NCI-H82 treated with DMSO at 0.1 percent for 48 hours (cell line): ENCODE data around the gene ADPRHL1.

Source experiments
- DNase-seq: peaks from one replicate; lab custom pipeline; 2025; ENCODE audit not compliant: unreplicated experiment; lab: John Stamatoyannopoulos, UW

The ADPRHL1 gene

DNA sequence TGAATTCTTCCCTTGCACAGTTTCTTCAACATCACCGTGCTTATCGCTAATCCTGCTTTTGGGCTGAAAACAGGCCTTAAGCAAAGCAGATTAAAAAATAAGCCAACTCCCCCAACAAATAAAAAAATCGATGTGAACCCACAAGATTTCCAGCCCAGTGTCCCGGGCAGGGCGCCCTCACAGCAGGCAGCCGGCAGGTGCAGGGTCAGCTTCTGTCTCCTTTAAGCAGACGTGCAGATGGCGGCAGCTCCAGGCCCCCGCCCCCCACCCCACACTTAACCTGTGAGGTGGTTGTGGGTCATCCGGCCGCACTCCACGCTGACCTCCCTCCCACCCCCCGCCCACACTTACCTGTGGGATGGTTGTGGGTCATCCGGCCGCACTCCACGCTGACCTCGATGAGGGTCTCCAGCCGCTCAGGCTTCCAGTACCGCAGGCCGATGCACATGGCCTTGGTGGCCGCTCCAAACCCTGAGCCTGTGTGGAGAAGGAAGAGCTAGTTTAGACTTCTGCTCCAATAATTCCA, 19.8 kb downstream of the ADPRHL1 start:
- DNase-seq, result no peak

DNA sequence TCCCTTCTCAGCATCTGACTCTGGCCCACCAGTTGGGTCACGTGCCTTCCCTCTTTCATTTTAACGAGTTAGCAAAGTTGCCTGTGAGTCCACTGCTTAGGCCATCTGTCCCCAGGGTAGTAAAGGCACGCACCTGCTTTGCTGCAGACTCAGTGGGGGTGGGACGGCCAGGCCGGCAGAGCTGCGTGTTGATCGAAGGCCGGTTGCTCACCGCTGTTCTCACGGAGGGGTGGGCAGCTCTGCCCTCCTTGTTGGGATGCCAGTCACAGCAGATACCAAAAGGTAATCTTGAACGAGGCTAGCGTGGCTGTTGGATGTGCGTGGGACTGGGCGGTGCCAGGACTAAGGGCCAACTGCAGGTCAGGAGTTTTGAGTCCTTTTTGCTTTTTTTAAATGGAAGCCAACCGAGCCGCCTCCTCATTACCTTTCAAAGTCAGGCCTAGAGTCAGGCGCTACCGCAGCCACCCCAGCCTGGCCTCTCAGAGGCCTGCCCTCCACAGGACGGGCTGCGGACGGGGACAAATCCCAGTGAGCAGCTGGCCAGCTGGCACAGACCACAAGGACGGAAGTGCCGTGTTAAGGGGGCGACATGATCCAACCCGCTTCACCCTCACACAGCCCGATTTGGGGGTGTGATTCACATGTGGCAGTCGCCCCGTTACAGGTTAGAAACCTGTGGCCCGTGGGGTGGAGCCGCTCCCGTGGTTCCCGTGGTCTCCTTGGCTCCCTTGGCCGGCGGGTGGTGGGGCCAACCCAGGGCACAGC, 20.6 kb downstream of the ADPRHL1 start:
- DNase-seq, result no peak

DNA sequence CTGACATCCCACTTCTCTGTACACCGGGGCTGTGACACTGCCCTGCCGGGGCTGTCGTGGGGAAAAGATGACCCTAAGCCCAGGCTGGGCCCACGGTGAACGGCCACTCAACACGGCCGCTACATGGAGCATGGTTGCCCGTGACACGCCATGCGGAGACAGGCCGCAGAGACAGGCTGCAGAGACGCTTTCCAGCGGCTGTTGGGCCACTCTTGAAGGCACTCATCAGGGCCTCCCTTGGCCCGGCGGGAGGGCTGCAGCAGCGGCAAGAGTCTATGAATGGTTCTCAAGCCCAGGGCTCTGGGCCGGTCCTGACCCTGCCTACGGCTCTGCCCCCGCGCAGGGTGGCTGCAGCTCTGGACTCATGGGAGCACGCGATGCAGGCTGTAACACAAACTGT, 22.1 kb downstream of the ADPRHL1 start:
- DNase-seq, result no peak

DNA sequence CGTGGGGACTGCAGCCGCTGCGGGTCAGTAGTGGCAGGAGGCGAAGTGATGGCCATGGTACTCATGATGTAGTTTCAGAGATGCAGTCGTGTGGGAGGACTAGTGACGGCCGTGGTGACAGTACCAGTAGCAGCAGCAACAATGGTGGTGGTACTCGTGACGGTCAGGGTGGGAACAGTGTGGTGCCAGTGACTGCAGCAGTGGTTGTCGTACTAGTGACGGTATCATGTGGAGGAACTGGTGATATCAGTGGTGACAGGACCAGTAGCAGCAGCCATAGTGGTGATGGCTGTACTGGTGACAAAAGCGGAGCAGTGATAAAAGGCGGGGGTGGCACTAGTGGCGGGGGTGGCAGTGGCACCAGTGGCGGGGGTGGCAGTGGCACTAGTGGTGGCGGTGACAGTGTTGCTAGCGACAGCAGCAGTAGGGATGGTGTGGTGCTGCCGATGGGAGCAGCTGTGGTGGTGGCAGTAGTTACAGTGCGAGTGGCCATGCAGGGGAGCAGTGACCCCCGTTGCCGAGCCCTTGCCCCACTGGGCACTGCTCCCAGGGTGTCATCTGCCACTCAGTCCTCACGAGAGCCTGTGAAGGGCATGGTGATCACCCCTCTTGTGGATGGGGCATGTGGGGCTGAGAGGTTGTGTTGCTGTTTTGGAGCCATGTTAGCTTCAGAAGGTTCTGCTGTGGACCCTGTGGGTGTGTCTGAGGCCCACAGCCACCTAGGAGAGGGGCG, 22.7 kb downstream of the ADPRHL1 start:
- DNase-seq, result no peak

DNA sequence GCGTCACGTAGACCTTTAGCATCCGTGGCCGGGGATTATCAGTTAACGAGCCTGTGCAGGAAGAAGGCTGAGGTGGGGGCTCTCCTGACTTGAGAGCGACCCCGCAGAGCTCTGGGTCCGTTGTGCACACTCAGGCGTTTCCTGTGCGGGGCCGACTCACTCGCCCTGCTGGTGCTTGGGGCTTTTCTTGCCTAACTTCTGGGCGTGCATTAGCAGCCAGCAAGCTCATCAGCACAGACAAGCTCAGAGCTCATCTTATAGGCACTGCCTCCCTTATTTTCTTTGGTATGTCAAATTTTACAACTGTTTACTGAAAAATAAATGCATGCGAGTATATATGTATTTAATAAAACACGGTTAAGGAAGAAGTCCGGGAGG, 23.7 kb downstream of the ADPRHL1 start:
- DNase-seq, result no peak

DNA sequence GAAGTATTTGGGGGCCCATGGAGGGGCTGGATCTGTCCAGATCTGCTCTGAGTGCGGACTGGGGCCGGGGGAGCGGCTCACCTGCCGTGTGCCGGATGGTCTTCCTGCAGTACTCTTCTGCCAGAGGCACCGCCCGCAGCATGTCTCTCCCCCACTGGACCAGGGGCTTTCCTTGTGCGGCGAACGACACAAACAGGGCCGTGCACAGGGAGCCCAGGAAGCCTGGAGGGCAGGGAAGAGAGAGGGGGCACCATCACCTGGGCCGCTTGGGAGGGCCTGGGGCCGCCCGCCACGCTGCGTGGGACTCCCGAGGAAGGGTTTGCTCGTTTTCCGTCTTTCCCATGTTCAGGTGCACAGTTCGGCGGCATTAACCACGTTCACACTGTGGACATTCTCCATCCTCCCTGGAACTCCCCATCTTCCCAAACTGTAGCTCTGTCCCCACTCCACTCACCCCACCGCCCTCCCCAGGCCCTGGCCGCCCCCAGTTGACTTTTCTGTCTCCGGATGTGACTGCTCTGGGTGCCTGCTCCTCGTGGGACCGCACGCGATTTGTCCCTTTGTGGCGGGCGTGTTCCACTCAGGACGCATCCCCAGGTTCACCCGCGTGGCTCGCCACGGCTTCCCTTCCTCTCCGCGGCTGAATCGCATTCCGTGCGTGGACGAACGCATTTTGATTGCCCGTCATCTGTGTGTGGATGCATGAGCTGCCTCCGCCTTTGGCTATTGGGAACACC, 24.2 kb downstream of the ADPRHL1 start:
- DNase-seq, result no peak

DNA sequence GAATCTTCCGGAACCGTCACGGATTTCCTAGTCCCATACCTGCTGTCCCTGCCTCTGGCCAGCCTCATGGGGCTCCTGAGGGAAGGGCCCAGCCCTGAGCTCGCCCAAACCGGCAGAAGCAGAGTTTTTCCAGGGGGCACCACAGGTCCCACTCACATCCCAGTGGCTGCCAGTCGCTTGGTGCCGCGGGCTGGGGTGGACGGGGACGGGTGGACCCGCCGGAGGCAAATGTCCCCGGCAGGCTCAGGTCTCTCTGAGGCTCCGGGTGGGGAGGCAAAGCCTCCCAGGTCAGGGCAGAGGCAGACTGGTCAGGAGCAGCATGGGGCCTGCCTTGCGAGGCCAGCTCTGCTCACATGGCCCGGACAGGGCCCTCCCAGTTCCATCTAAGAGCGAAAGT, 24.8 kb downstream of the ADPRHL1 start:
- no peak for DNase-seq

DNA sequence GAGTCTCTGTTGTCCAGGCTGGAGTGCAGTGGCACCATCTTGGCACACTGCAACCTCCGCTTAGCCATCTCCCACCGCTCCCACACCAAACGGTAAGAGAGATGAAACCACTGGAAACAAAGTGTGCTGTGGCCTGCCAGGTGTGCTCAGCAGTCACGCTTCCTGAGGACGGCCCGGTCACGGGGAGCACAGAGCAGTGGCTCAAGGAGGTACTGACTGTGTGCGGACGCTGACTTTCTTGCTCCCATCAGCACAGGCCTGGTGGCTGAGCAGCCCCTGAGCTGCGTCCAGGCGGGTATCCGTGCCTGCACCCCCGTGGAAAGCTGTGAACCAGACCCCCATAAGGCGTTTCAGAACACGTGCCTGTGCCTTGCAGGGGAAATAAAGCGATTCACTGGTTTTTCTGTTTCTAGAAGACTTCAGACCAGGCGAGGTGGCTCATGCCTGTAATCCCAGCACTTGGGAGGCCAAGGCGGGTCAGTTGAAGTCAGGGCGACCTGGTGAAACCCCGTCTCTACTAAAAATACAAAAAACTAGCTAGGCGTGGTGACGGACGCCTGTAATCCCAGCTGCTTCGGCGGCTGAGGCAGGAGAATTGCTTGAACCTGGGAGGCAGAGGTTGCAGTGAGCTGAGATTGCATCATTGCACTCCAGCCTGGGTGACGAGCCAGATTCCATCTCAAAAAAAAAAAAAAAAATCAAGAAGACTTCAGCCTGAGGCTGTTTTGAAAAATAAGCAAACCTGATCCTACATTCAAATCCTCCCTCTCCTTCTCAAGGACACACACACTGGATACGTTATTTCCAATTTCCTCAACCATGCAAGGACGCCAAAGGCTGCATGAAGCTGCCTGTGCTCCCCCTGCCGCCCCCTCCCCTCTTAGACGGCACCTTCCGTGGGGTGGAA, 25.5 kb downstream of the ADPRHL1 start:
- DNase-seq, result no peak

DNA sequence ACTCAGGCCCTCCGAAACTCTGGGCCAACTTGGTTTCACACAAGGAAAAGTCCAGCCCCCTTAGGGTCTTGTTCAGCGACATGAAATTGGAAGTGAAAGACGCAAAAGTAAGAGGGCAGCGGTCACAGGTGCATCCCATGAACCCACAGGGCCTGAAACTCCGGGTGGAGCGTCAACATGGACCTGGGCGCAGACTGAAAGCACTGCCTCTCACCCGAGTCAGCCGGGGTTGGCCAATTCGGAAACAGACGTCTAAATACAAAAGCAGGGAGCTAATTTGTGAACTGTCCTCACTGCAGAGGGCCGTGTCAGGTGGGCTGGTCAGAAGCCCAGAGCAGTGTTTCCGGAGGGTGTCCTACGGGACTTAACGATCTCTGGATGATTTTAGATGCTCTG, 26.7 kb downstream of the ADPRHL1 start:
- no peak for DNase-seq

DNA sequence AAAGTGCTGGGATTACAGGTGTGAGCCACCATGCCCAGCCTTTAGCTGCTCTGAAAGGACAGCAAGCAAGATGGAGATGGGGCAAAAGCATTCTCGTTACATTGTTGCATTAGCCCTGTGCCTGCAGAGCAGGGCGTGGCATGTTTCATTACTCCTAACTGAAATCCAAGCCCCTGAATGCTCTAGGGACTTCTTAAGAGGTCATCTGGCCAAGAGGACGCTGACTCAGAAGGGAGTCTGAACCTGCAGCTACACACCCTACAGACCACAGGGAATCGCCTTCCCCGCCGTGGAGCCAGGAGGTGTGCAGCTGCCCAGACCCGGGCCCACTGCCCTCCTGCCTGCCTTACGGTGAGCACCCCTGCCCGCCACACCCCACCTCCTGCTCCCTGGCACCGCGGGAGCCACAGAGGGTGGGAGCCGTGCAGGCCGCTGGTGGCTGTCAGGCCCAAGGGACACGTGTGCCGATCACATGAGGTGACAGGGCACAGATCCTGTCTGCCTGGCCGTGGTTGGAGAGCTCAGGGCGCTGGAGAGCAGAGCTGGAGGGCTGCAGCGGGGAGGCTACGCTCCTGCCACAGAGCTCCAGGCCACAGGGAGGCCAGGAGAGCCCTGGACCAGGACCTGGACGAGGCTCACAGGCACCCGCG, 27.2 kb downstream of the ADPRHL1 start:
- no peak for DNase-seq

DNA sequence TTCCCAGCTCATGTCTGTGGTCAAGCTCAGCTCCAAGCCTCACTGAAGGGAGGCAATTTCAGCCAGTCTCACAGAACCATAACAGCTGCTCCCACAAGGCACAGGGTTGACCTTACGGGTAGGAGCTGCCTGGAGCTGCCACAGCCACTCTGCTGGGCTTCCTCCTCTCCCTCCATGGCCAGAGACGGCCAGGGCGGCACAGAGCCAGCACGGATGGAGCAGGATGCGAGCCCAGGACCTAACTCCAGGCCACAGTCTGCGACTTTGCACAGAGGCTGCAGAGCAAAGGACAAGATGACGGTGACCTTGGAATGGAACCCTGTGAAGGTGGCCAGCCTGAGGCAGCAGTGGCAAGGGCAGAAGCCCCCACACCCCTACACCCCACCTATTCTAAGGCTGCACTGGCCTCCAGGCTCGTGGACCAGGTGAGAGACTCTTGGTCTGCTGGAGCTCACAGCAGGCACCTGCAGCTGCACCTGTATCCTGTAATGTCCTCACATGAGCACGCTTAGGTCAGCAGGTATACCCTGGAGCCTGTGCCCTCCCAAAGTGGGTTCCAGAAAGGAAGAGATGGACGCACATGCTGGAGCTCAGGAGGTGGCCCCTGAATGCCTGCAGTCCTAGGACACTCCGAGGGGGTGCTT, 29.6 kb downstream of the ADPRHL1 start:
- no peak for DNase-seq

DNA sequence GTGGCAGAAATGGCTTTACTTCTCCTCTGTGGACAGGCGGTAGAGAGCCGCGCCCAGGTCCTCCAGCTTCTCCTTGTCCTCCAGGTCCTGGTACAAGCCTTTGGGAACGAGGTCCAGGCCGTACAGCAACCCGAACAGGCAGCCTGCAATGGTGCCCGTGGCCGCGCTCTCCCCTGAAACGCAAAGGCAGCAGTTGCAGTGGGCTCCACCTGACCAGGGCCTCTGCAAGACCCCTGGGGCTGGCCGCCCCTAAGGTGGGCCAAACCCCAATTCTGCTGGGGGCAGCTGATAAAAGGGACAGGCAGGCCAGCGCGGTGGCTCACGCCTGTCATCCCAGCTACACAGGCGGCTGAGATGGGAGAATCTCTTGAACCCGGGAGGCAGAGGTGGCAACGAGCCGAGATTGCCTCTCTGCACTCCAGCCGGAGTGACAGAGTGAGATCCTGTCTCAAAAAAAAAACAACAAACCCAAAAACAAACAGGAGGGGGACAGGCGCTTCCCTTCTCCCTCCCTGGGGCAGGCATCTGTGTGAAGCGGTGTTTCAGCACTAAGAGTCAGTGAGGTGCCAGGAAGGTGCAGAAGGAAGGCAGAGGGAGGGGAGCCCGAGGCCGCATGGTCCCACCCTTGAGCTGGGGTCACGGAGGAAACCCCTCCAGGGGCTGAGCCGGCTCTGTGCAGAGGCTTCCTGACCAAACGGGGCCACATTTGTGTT, 30.3 kb downstream of the ADPRHL1 start:
- no peak for DNase-seq

DNA sequence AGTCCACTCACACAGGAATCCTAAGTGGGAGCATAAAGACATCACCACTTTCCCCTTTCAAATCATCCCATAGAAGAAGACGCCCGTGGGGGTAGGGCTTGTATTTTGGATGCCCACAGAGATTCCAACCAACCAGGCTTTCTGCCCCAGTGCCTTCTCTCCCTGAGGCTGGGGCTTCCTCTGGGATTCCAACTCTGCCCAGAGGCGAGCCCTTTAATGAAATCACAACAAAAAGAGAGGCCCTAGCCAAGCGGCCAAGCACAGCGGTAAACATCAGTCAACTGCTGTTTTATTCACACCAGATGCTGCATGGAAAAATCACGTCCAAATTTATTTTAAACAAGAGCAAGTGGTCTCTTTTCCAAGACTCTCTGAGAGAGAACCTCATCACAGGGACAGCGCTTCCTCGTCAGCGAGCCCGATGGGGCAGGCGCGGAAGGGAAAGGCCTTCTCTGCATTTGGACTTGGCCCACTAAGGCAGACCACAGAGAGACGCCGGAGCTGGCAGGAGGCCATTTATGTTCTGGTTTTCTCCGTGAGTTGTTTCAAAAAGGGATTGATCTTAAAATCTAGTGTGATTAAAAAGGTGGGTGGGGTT, 31.5 kb downstream of the ADPRHL1 start:
- no peak for DNase-seq

DNA sequence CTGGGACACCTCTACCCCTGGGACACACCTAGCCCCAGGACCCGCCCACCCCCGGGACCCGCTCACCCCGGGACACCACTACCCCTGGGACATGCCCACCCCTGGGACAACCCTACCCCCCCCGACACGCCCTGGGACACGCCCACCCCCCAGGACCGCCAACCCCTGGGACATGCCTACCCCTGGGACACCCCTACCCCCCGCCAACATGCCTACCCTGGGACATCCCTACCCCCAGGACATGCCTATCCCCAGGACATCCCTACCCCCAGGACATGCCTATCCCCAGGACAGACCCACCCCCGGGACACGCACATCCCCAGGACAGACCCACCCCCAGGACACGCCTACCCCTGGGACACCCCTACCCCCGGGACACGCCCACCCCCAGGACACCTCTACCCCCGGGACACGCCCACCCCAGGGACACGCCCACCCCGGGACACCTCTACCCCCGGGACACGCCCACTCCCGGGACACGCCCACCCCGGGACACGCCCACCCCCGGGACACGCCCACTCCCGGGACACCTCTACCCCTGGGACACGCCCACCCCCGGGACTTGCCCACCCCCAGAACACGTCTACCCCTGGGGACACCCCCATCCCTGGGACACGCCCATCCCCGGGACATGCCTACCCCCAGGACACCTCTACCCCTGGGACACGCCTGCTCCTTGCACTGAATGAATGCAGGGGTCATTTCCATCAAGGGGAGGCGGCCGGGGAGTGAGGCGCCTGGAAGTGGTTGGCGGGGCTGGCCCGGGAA, 32.3 kb downstream of the ADPRHL1 start:
- no peak for DNase-seq

DNA sequence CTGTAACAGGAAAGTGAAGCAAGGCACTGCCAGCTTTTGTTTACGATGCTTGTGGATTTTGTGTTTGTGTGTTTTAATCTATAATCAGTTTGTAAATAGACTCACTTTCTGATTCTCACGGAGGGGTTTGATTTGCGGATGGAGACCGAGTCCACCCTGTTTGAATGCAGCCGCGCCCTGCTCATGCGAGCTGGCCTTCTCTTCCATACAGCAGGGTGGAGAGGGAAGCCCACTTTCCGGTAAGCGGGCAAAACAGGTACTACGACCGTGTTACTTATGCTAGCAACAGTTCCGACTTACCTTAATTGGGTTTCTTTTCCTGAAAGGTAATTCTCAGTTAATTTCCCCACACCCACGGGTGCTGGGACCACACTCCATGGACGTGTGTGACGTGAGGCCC, 33.1 kb downstream of the ADPRHL1 start:
- no peak for DNase-seq

DNA sequence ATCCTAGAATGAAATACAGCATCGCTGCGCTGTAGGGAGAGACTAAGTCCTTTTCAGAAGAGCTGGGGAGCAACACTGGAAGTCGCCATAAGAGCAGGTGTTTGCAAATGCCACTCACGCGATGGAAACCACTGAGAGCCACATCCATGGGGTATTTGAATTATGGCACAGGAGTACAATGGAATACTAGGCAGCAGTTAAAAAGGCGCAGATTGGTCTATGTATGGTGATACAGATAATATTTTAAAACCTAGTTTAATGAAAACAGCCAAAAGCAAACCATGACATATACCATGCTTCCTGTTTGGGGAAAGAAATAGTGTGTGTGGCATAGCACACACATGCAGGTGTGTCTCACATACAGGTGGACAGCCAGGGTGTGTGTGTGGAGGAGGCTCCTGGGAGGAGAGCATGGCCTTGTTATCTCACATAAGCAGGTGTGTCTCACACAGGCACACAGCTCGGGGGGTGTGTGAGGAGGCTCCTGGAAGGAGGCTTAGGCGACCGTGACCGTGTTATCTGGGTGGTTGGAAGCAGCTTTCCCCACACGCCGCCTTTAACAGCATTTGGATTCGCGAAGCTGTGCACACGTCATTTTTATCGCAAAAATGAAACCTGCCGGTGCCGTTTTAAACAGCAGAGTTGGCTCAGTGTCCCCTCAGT, 33.6 kb downstream of the ADPRHL1 start:
- no peak for DNase-seq

DNA sequence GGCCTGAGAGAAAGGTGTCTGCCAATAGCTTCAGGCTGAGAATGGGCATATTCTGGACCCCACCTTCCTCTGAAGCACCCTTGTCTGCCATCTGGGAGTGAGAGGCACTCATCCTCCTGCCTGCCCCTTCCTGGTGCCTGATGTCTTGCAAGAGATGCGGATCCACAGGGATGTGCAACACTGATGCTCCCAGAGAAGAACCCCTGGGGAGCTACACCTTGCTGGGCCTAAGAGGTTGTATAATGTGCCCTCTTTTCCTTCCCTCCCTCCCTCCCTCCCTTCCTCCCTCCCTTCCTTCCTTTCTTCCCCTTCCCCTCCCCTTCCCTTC, 34.6 kb downstream of the ADPRHL1 start:
- DNase-seq, result no peak
